ENCODE measurements around the gene C19orf12.

Gene C19orf12

GRCh38 chr19:29662604-29663404 is 52.3 kb downstream of the C19orf12 start:
- TF ChIP-seq CTCF (IDR thresholded peaks at IDR 0.05; ENCODE audit: low read depth, low read length, missing control alignments): no peak
- H3K4me3 ChIP-seq (replicated peaks; ENCODE audit: low read depth, low read length): no peak overlapping the region
- no peak for DNase-seq (ENCODE audit: extremely low read depth, low read depth)

- TF ChIP-seq CTCF (IDR thresholded peaks at IDR 0.05; ENCODE audit: low read depth, low read length, missing control alignments): no peak
- DNase-seq (ENCODE audit: extremely low read depth, low read depth): no peak
- H3K4me3 ChIP-seq (replicated peaks; ENCODE audit: low read depth, low read length): no peak overlapping the region
These were observed 52.8 kb downstream of the C19orf12 start for GRCh38 chr19:29662278-29662603.

GRCh38 chr19:29660835-29661234 is 54.2 kb downstream of the C19orf12 start:
- no peak overlapping the region for H3K4me3 ChIP-seq (replicated peaks; ENCODE audit: low read depth, low read length)
- TF ChIP-seq CTCF (IDR thresholded peaks at IDR 0.05; ENCODE audit: low read depth, low read length, missing control alignments): no peak
- no peak for DNase-seq (ENCODE audit: extremely low read depth, low read depth)

- no peak for TF ChIP-seq CTCF (IDR thresholded peaks at IDR 0.05; ENCODE audit: low read depth, low read length, missing control alignments)
- H3K4me3 ChIP-seq (replicated peaks; ENCODE audit: low read depth, low read length): no peak overlapping the region
- no peak for DNase-seq (ENCODE audit: extremely low read depth, low read depth)
These were observed 56.7 kb downstream of the C19orf12 start for GRCh38 chr19:29658221-29658991.

- no peak for TF ChIP-seq CTCF (IDR thresholded peaks at IDR 0.05; ENCODE audit: low read depth, low read length, missing control alignments)
- DNase-seq (ENCODE audit: extremely low read depth, low read depth): no peak
- no peak overlapping the region for H3K4me3 ChIP-seq (replicated peaks; ENCODE audit: low read depth, low read length)
These were observed 59.3 kb downstream of the C19orf12 start for GRCh38 chr19:29655648-29656335.

GRCh38 chr19:29653398-29653797 is 61.7 kb downstream of the C19orf12 start:
- TF ChIP-seq CTCF (IDR thresholded peaks at IDR 0.05; ENCODE audit: low read depth, low read length, missing control alignments): no peak
- no peak for DNase-seq (ENCODE audit: extremely low read depth, low read depth)
- H3K4me3 ChIP-seq (replicated peaks; ENCODE audit: low read depth, low read length): no peak overlapping the region

Data from HFF-Myc (cell line).